ENCODE data around the gene CASP8.

The CASP8 gene

DNA sequence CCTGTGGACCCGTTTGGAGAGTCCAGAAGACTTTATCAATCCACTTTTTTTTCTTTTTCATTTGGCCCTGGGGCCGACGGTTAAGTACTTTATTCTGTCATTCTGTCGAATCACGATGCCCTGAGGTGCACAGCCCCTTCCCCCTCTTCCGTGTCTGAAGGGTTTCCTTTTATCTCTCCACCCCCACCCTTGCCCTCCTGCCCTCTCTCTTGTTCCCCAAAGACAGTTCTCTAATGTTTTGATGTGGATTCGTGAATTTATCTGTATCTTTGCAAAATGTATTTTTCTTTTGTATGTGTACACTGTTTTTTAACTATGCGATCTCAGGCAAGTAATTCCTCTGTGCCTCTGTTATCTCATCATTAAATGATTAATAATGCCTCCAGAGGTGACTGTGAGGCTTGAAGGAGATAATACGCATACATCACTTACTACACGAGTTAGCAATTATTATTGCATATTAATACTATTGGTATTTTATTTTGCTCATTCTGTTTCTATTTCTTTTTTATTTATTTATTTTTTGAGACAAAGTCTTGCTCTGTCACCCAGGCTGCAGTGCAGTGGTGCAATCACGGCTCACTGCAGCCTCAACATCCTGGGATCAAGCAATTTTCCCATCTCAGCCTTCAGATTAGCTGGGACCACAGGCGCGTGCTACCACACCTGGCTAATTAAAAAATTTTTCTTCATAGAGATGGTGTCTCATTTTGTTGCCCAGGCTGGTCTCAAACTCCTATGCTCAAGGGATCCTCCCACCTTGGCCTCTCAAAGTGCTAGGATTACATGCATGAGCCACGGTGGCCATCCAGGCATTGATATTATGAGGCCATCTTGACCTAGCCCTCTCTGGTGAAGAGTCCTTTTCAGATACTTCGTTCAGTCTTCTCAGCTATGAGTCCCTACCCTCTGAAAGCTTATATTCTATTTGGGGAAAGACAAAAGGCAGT, 1.4 kb upstream of the CASP8 start:
- no peak for DNase-seq
- H3K9me3 ChIP-seq, result no peaks in the 10 kb centered on the region
- H3K27me3 ChIP-seq, result no peaks in the 10 kb centered on the region
- TF ChIP-seq, protein P1, sequence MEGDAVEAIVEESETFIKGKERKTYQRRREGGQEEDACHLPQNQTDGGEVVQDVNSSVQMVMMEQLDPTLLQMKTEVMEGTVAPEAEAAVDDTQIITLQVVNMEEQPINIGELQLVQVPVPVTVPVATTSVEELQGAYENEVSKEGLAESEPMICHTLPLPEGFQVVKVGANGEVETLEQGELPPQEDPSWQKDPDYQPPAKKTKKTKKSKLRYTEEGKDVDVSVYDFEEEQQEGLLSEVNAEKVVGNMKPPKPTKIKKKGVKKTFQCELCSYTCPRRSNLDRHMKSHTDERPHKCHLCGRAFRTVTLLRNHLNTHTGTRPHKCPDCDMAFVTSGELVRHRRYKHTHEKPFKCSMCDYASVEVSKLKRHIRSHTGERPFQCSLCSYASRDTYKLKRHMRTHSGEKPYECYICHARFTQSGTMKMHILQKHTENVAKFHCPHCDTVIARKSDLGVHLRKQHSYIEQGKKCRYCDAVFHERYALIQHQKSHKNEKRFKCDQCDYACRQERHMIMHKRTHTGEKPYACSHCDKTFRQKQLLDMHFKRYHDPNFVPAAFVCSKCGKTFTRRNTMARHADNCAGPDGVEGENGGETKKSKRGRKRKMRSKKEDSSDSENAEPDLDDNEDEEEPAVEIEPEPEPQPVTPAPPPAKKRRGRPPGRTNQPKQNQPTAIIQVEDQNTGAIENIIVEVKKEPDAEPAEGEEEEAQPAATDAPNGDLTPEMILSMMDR (IDR thresholded peaks at IDR 0.05; ENCODE audit: low read depth, low read length), result no peak
- H3K4me1 ChIP-seq, result peaks cover 7% of the 10 kb centered on the region
- H3K36me3 ChIP-seq, result no peaks in the 10 kb centered on the region
- H3K4me3 ChIP-seq (ENCODE audit: low read depth, low read length), result peak overlapping the region; percentile 48

DNA sequence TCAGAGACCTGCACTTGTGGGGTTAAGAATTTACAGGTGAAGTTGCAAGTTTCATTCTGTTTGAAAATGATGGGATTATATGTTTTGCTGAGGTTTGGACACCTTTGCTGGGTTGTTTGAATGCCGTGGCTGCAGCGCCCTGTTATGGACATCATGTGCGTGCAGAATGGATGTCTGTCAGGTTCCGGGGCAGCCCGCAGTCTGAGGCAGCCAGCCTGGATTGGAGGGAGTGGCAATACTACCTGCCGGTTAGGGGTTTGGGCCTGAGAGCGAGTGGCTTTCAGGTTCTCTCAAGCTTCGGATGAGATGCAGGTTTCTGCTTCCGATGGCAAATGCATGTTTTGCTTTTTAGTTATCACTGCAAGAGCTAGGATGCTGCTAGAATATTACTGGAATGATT, 1.1 kb downstream of the CASP8 start:
- no peaks in the 10 kb centered on the region for H3K27me3 ChIP-seq
- H3K9me3 ChIP-seq, result no peaks in the 10 kb centered on the region
- peaks cover 7% of the 10 kb centered on the region for H3K4me1 ChIP-seq
- no peak for DNase-seq
- no peaks in the 10 kb centered on the region for H3K36me3 ChIP-seq
- H3K4me3 ChIP-seq (ENCODE audit: low read depth, low read length), result no peak overlapping the region
- TF ChIP-seq, protein P1 (IDR thresholded peaks at IDR 0.05; ENCODE audit: low read depth, low read length), result no peak

DNA sequence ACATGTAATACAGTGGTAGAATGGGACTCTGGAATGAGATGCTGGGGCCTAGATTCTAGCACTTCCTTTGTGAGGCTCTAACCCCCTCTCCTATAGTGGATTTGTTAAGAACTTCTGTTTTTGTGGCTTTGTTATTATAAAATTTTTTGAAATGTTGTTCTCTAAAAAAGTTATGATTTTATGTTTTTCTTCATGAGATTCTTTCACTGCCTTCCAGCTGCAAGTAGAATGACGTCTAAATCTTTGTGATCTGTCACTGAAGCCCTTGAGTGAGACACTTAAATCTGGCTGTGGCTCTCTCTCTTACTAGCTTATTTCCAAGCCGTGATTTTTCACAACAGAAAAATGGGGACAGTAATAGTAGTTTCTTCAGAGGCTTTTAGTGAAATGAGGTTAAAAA, 1.6 kb downstream of the CASP8 start:
- TF ChIP-seq, protein P1 (IDR thresholded peaks at IDR 0.05; ENCODE audit: low read depth, low read length), result no peak
- H3K4me1 ChIP-seq, result peaks cover 7% of the 10 kb centered on the region
- H3K9me3 ChIP-seq, result no peaks in the 10 kb centered on the region

DNA sequence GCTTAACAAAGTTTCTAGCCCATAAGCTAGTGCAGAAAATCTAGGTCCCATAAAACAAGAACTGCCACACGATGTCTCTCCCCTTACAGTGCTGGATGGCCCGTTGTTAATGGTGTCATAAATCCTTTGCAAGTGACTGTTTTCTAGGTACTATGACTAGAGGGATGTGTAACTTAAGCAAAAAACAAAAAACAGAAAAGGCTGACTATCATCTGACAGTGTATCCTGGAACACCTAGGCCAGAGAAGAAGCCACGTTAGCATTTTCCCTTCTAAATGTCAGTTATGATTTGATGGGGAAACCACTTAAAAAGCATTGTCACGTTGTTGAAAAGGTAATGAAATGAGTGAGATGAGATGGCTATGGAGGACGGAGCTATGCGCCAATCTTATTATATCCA, 2.4 kb downstream of the CASP8 start:
- H3K4me1 ChIP-seq, result peaks cover 7% of the 10 kb centered on the region

More for the DNA sequence above, 1.6 kb downstream of the CASP8 start:
- DNase-seq, result no peak
- Histone ChIP-seq H3K4me3 (ENCODE audit: low read depth, low read length) (no peak overlapping the region), H3K36me3 (no peaks in the 10 kb centered on the region), H3K27me3 (no peaks in the 10 kb centered on the region)

DNA sequence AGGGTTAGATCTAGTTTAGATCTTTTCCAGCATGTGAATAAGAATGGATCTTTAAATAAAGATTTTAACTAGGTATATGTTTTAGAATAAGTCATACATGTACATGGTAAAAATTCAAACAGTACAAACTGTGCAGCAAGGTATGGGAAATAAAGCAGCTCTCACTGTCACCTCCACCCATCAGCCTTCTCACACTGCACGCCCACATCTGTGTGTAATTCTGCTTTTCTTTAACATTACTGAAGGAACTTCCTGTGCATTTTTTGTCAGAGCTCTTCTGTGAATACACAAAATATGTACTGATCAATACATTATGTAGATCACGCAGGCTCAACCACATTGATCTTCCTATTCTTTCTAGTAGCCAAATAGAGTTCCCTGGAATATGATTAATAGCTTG, 3.4 kb downstream of the CASP8 start:
- no peak for DNase-seq
- H3K4me3 ChIP-seq (ENCODE audit: low read depth, low read length), result no peak overlapping the region
- H3K36me3 ChIP-seq, result no peaks in the 10 kb centered on the region
- TF ChIP-seq, protein P1 (IDR thresholded peaks at IDR 0.05; ENCODE audit: low read depth, low read length), result no peak
- no peaks in the 10 kb centered on the region for H3K9me3 ChIP-seq
- H3K27me3 ChIP-seq, result no peaks in the 10 kb centered on the region
- peaks cover under 1% of the 10 kb centered on the region; the same call in 1 of the 2 replicates for H3K4me1 ChIP-seq

More for the DNA sequence above, 2.4 kb downstream of the CASP8 start:
- DNase-seq, result no peak
- TF ChIP-seq, protein P1 (IDR thresholded peaks at IDR 0.05; ENCODE audit: low read depth, low read length), result no peak
- Histone ChIP-seq H3K9me3 (no peaks in the 10 kb centered on the region), H3K27me3 (no peaks in the 10 kb centered on the region), H3K36me3 (no peaks in the 10 kb centered on the region), H3K4me3 (ENCODE audit: low read depth, low read length) (no peak overlapping the region)

Measured in BE2C (cell line).